Astrocyte (in vitro differentiated cells and primary cell): Measurements from ENCODE around the gene RSPH1. TPM values are rescaled to one million over a fixed set of nuclear protein-coding genes. Genes with fewer than 3 reads are reported as not detected.

Experiments used
- total RNA-seq: library from RNA; stranded (reverse); gene quantifications from 2 replicates; pipeline ENCODE4 v1.2.1, GENCODE V29; 2021

Gene RSPH1
- total RNA-seq, 1 donor from 2014 or later = 0.43 TPM

Other genes with a start within 250 kb of the RSPH1 start
- gene TFF3, start 180.8 kb downstream of the RSPH1 start, total RNA-seq = 0.84 TPM in 1 of 2 replicates, not detected in the other
- gene TFF2, start 145.2 kb downstream of the RSPH1 start, total RNA-seq = not detected in 2 replicates
- gene TFF1, start 129.7 kb downstream of the RSPH1 start, total RNA-seq = not detected in 2 replicates
- not detected in 2 replicates for gene TMPRSS3, start 100.2 kb downstream of the RSPH1 start, total RNA-seq
- not detected in 2 replicates for gene UBASH3A, start 92.3 kb downstream of the RSPH1 start, total RNA-seq
- 5.8 and 6.9 TPM in 2 replicates for gene SLC37A1, start 17.6 kb upstream of the RSPH1 start, total RNA-seq
- 6.2 and 7.8 TPM in 2 replicates for gene PDE9A, start 157.4 kb upstream of the RSPH1 start, total RNA-seq